H1 (cell line): ENCODE results near the gene HOMER1. TPM values are rescaled to one million over a fixed set of nuclear protein-coding genes. Genes with fewer than 3 reads are reported as not detected.

Source experiments
- CTCF ChIA-PET: fragments of 300-600 bp; sonication (Branson Sonifier 250); formaldehyde crosslinking; loops from one replicate; lab custom pipeline; 2021; ENCODE audit not compliant: partially characterized antibody; lab: Charles Lee
- POLR2A ChIA-PET: fragments of 300-600 bp; sonication (Branson Sonifier 250); formaldehyde crosslinking; loops from one replicate; lab custom pipeline; 2021; ENCODE audit warnings: inconsistent platforms; ENCODE audit not compliant: partially characterized antibody; lab: Charles Lee
- DNase-seq, 2 experiments: peaks; one replicate each; pipeline versions ENCODE4 v3.0.0 to v3.0.0-alpha.2; 2010 to 2022; ENCODE audit warnings: low spot score in 2 of 2, low read depth in 1 of 2, mixed read lengths in 1 of 2
- FAIRE-seq: peaks from 2 replicates; lab custom pipeline; 2011; peaks lifted over from hg19 to GRCh38; lab: Jason Lieb, UNC
- H2AFZ ChIP-seq: 2 replicates; pipeline ENCODE4 v1.8.1; 2012; ENCODE audit warnings: low read length, inconsistent platforms
- H2AK5ac ChIP-seq: 2 replicates; pipeline ENCODE4 v1.6.1; 2013; ENCODE audit warnings: low read depth, low read length
- H2BK120ac ChIP-seq: replicated peaks from 2 replicates; pipeline ENCODE3; 2013; ENCODE audit warnings: low read depth, low read length, inconsistent platforms
- H2BK12ac ChIP-seq: 2 replicates; pipeline ENCODE4 v1.6.1; 2013; ENCODE audit warnings: low read depth, low read length
- H2BK15ac ChIP-seq: 2 replicates; pipeline ENCODE4 v1.6.1; 2013; ENCODE audit warnings: low read length
- H2BK20ac ChIP-seq: 2 replicates; pipeline ENCODE4 v1.6.1; 2013; ENCODE audit warnings: low read length
- H2BK5ac ChIP-seq: 2 replicates; pipeline ENCODE4 v1.6.1; 2013; ENCODE audit warnings: low read depth, low read length
- H3K14ac ChIP-seq: 2 replicates; pipeline ENCODE4 v1.6.1; 2013; ENCODE audit warnings: inconsistent platforms; ENCODE audit not compliant: insufficient read length
- H3K18ac ChIP-seq: 2 replicates; pipeline ENCODE4 v1.6.1; 2013; ENCODE audit warnings: low read length; ENCODE audit errors: extremely low read depth
- H3K23ac ChIP-seq: 2 replicates; pipeline ENCODE4 v1.6.1; 2013; ENCODE audit warnings: inconsistent platforms; ENCODE audit not compliant: insufficient read length
- H3K23me2 ChIP-seq: 2 replicates; pipeline ENCODE4 v1.6.1; 2013; ENCODE audit warnings: low read depth, low read length
- H3K27ac ChIP-seq: 2 replicates; pipeline ENCODE4 v1.6.1; 2011; ENCODE audit warnings: low read depth, low read length, inconsistent platforms
- H3K27me3 ChIP-seq, 4 experiments: replicated peaks in 1 of 4; 1 replicate in 1 of 4; 2 replicates in 3 of 4; pipeline versions ENCODE4 v1.6.1 to v1.8.1; 2011 to 2013; ENCODE audit warnings: low read length in 3 of 4, mild to moderate bottlenecking in 3 of 4, inconsistent platforms in 2 of 4, mixed read lengths in 2 of 4, moderate library complexity in 1 of 4; ENCODE audit not compliant: control insufficient read depth in 3 of 4, insufficient read depth in 3 of 4; ENCODE audit errors: extremely low read depth in 1 of 4
- H3K36me3 ChIP-seq, 4 experiments: 2 replicates each; pipeline versions ENCODE4 v1.6.1 to v1.8.1; 2011 to 2013; ENCODE audit warnings: mild to moderate bottlenecking in 4 of 4, low read length in 3 of 4, moderate library complexity in 2 of 4, control low read depth in 1 of 4, inconsistent platforms in 1 of 4; ENCODE audit not compliant: insufficient read depth in 4 of 4, control insufficient read depth in 2 of 4
- H3K4ac ChIP-seq: replicated peaks from 2 replicates; pipeline ENCODE3; 2013; ENCODE audit warnings: low read length, low read depth, mixed read lengths, inconsistent platforms; ENCODE audit not compliant: insufficient read length
- H3K4me1 ChIP-seq, 4 experiments: replicated peaks in 1 of 4; 1 replicate in 1 of 4; 2 replicates in 3 of 4; pipeline versions ENCODE4 v1.6.1 to v1.8.1; 2011 to 2013; ENCODE audit warnings: low read length in 3 of 4, inconsistent platforms in 2 of 4, mixed read lengths in 1 of 4; ENCODE audit not compliant: insufficient read depth in 4 of 4, control insufficient read depth in 3 of 4
- H3K4me2 ChIP-seq, 2 experiments: 2 replicates each; pipeline versions ENCODE4 v1.6.1 to v1.8.1; 2011 to 2013; ENCODE audit warnings: low read depth in 2 of 2, low read length in 2 of 2, control low read depth in 1 of 2, inconsistent platforms in 1 of 2, mild to moderate bottlenecking in 1 of 2; ENCODE audit not compliant: insufficient read depth in 1 of 2
- H3K4me3 ChIP-seq, 4 experiments: fragments of 200-600, 300-600 bp in 1 of 4; sonication (generic), shearing (Covaris generic), sonication (Bioruptor Twin) in 1 of 4; 2 replicates each; pipeline versions ENCODE4 v1.5.1 to v1.8.1; 2011 to 2016; ENCODE audit warnings: low read length in 4 of 4, low read depth in 3 of 4, control low read depth in 2 of 4, inconsistent platforms in 2 of 4, mild to moderate bottlenecking in 2 of 4, mixed read lengths in 1 of 4, moderate library complexity in 1 of 4; ENCODE audit not compliant: insufficient read depth in 2 of 4; ENCODE audit errors: extremely low read depth in 1 of 4
- H3K56ac ChIP-seq: replicated peaks from 2 replicates; pipeline ENCODE3; 2013; ENCODE audit warnings: low read depth, mild to moderate bottlenecking, mixed read lengths, low read length, inconsistent platforms; ENCODE audit not compliant: insufficient read length
- H3K79me1 ChIP-seq: 2 replicates; pipeline ENCODE4 v1.6.1; 2013; ENCODE audit warnings: low read depth, low read length, control low read depth
- H3K79me2 ChIP-seq, 2 experiments: 2 replicates each; pipeline versions ENCODE4 v1.6.1 to v1.8.1; 2012 to 2013; ENCODE audit warnings: low read length in 2 of 2, mild to moderate bottlenecking in 2 of 2, inconsistent platforms in 1 of 2; ENCODE audit not compliant: insufficient read depth in 2 of 2, control insufficient read depth in 1 of 2
- H3K9ac ChIP-seq, 4 experiments: replicated peaks in 1 of 4; 1 replicate in 1 of 4; 2 replicates in 3 of 4; pipeline versions ENCODE4 v1.6.1 to v1.8.1; 2011 to 2013; ENCODE audit warnings: low read depth in 3 of 4, low read length in 3 of 4, control low read depth in 2 of 4, mild to moderate bottlenecking in 2 of 4, moderate library complexity in 2 of 4, inconsistent platforms in 1 of 4; ENCODE audit errors: extremely low read depth in 1 of 4
- H3K9me3 ChIP-seq, 2 experiments: 2 replicates each; pipeline versions ENCODE4 v1.6.1 to v1.8.1; 2012 to 2013; ENCODE audit warnings: mild to moderate bottlenecking in 2 of 2, moderate library complexity in 2 of 2, control low read depth in 1 of 2, inconsistent platforms in 1 of 2, low read depth in 1 of 2, low read length in 1 of 2, mixed read lengths in 1 of 2; ENCODE audit not compliant: insufficient read depth in 2 of 2
- H4K20me1 ChIP-seq, 2 experiments: replicated peaks in 1 of 2; 2 replicates each; pipeline versions ENCODE3 to v1.8.1; 2011 to 2013; ENCODE audit warnings: inconsistent platforms in 2 of 2, low read length in 2 of 2, mild to moderate bottlenecking in 1 of 2; ENCODE audit not compliant: insufficient read depth in 2 of 2, control insufficient read depth in 1 of 2
- H4K5ac ChIP-seq: 2 replicates; pipeline ENCODE4 v1.6.1; 2013; ENCODE audit warnings: low read length, low read depth, mixed read lengths, inconsistent platforms; ENCODE audit not compliant: insufficient read length
- H4K8ac ChIP-seq: 2 replicates; pipeline ENCODE4 v1.8.0; 2013; ENCODE audit warnings: mild to moderate bottlenecking, moderate library complexity, low read length, inconsistent platforms; ENCODE audit not compliant: insufficient read depth; ENCODE audit errors: extremely low read depth
- H4K91ac ChIP-seq: replicated peaks from 2 replicates; pipeline ENCODE3; 2013; ENCODE audit warnings: low read length, mixed read lengths, inconsistent platforms; ENCODE audit not compliant: insufficient read length
- CHD1 ChIP-seq: IDR thresholded peaks from 2 replicates; pipeline ENCODE4 v1.6.1; 2012; ENCODE audit warnings: low read depth, low read length, improper control_type of control experiment
- GTF2F1 ChIP-seq: IDR thresholded peaks from 2 replicates; pipeline ENCODE4 v1.6.1; 2012; ENCODE audit warnings: low read depth, low read length, improper control_type of control experiment, borderline replicate concordance
- KDM5A ChIP-seq: fragments of 200-600 bp; IDR thresholded peaks from 2 replicates; pipeline ENCODE4 v1.7.1; 2012; ENCODE audit warnings: mild to moderate bottlenecking, low read length, inconsistent platforms, mixed read lengths
- RNF2 ChIP-seq: fragments of 200-900, 300-1000 bp; sonication (generic); IDR thresholded peaks from 2 replicates; pipeline ENCODE4 v1.7.1; 2016; ENCODE audit warnings: borderline replicate concordance, low read depth, mild to moderate bottlenecking, antibody characterized with exemption, low read length; ENCODE audit not compliant: poor library complexity, severe bottlenecking; ENCODE audit errors: missing control alignments
- SIRT6 ChIP-seq: IDR thresholded peaks from one replicate; pipeline ENCODE4 v1.7.1; 2012; ENCODE audit warnings: low read length, inconsistent platforms
- SRF ChIP-seq: IDR thresholded peaks from 2 replicates; pipeline ENCODE4 v1.6.1; 2011; ENCODE audit warnings: mild to moderate bottlenecking, low read depth, low read length, moderate library complexity
- USF2 ChIP-seq: IDR thresholded peaks from 2 replicates; pipeline ENCODE4 v1.6.1; 2011; ENCODE audit warnings: low read length, improper control_type of control experiment
- WGBS, 2 experiments: shearing (Covaris generic) in 1 of 2; methylation state at CpG; one replicate each; pipeline versions ENCODE4 v1.1.6 to v1.1.7; 2013 to 2015; ENCODE audit warnings: low lambda C conversion rate in 2 of 2, mixed read lengths in 2 of 2, inconsistent platforms in 1 of 2, low coverage in 1 of 2, missing lambda C conversion rate in 1 of 2; ENCODE audit not compliant: insufficient replicate concordance in 2 of 2, insufficient coverage in 1 of 2, insufficient read length in 1 of 2; ENCODE audit errors: extremely low coverage in 1 of 2, missing lambda C conversion rate in 1 of 2; 5-methylcytosine and 5-hydroxymethylcytosine counted together
- polyA plus RNA-seq, 7 experiments: library from polyadenylated mRNA; depleted of rRNA in 3 of 7; stranded (reverse) in 5 of 7; unstranded in 2 of 7; fragments of >200 nt in 5 of 7; fragments of 200-250 nt in 2 of 7; gene quantifications; 1 replicate in 5 of 7; 2 replicates in 1 of 7; 4 replicates in 1 of 7; pipeline versions ENCODE4 v1.2.1 to v1.2.3, GENCODE V29; 2011 to 2013; ENCODE audit warnings: missing spikeins in 2 of 7, mixed read lengths in 2 of 7
- total RNA-seq: library from RNA; stranded (reverse); fragmentation: NEBNext Ultra II Directional; extraction: Animal tissue kit (Norgen Biotek cat#: 25700); gene quantifications from 2 replicates; pipeline ENCODE4 v1.2.1, GENCODE V29; 2021

The HOMER1 gene
- total and polyA plus RNA-seq, 2 of the 8 experiments (the other 6 are each of a cell fraction or from before 2014, with no cell fraction given): 6.4 to 57.9 TPM

- TF ChIP-seq GTF2F1 (no peak), SIRT6 (no peak), SRF (no peak), KDM5A (no peak), CHD1 (no peak), USF2 (no peak), RNF2 (no peak)
- ChIA-PET POLR2A (no interaction called here), CTCF (interaction anchor here (0.6 kb wide), 1 partner anchor 1642 kb away, joined by 3 read pairs; no protein-coding TSS in a partner anchor)
- H4K8ac ChIP-seq: no peak overlapping the region; the same call in 1 of the 2 replicates
- H3K9ac ChIP-seq: no peak overlapping the region
- H3K9me3 ChIP-seq: peaks cover 22% of the 10 kb centered on the region in 2 experiments; a peak in 3 of 4 replicates
- no peaks in the 10 kb centered on the region for H3K79me1 ChIP-seq
- no peak overlapping the region for H3K4me3 ChIP-seq
- H3K23me2 ChIP-seq: no peaks in the 10 kb centered on the region
- H3K18ac ChIP-seq: no peak overlapping the region
- 86% methylated on average over 2 of the region's 2 CpGs; no CpG with 5 or more reads in 1 of the 2 experiments for WGBS, 2 experiments
- H3K27ac ChIP-seq: no peak overlapping the region
- no peak overlapping the region for H3K56ac ChIP-seq
- H3K4ac ChIP-seq: no peak overlapping the region
- H3K23ac ChIP-seq: no peak overlapping the region
- H4K91ac ChIP-seq: no peak overlapping the region
- H2BK5ac ChIP-seq: no peak overlapping the region
- H2AFZ ChIP-seq: no peak overlapping the region
- no peak overlapping the region for H3K14ac ChIP-seq
- FAIRE-seq: no peak
- no peaks in the 10 kb centered on the region for H4K20me1 ChIP-seq
- no peaks in the 10 kb centered on the region for H3K27me3 ChIP-seq
- H3K4me1 ChIP-seq: no peaks in the 10 kb centered on the region
- H3K4me2 ChIP-seq: no peak overlapping the region
- H2BK120ac ChIP-seq: no peak overlapping the region
- no peak overlapping the region for H2BK15ac ChIP-seq
- no peaks in the 10 kb centered on the region for H3K79me2 ChIP-seq
- H2BK12ac ChIP-seq: no peak overlapping the region
- no peak overlapping the region for H2AK5ac ChIP-seq
- no peak overlapping the region for H4K5ac ChIP-seq
- H2BK20ac ChIP-seq: no peak overlapping the region
- no peaks in the 10 kb centered on the region for H3K36me3 ChIP-seq
- no peak for DNase-seq
These were observed 12.6 kb upstream of the HOMER1 start for GRCh38 chr5:79526493-79526892.
